HCT116 (cell line): ENCODE measurements around the gene SSB. TPM values are rescaled to one million over a fixed set of nuclear protein-coding genes. Genes with fewer than 3 reads are reported as not detected.

Source experiments
- ATAC-seq: fragments of 200-7000 bp; cut with Tn5 transposase; 2 replicates; pipeline ENCODE4 v1.9.1; 2020; ENCODE audit warnings: mild to moderate bottlenecking, moderate library complexity
- BruUV-seq: library from RNA; stranded (reverse); fragments of 400-500 nt; replicated peaks from 2 replicates; lab custom pipeline; 2021; lab: Mats Ljungman, UMichigan
- CTCF ChIA-PET: fragments of 300-600 bp; sonication (Branson Sonifier 250); formaldehyde crosslinking; loops from one replicate; lab custom pipeline; 2021; ENCODE audit warnings: antibody characterized with exemption; lab: Charles Lee
- POLR2A ChIA-PET: fragments of 300-600, 350-600 bp; sonication (Branson Sonifier 250); formaldehyde crosslinking; loops from one replicate; lab custom pipeline; 2021; ENCODE audit warnings: antibody characterized with exemption; lab: Charles Lee
- RAD21 ChIA-PET, 2 experiments: fragments of 300-600 bp; sonication (Branson Sonifier 250); formaldehyde crosslinking; loops; one replicate each; lab custom pipeline; 2023; ENCODE audit warnings: low total read pairs in 2 of 2; ENCODE audit not compliant: uncharacterized antibody in 2 of 2, unreplicated experiment in 2 of 2, low non-redundant PET in 1 of 2; lab: Charles Lee
- DNase-seq: peaks from one replicate; pipeline ENCODE4 v3.0.0-alpha.2; 2010; ENCODE audit warnings: low read depth, low spot score
- H2AFZ ChIP-seq: fragments of 200-600 bp; shearing (Covaris generic), sonication (generic); 2 replicates; pipeline ENCODE4 v1.6.1; 2017; ENCODE audit warnings: low read depth, mixed run types, mixed read lengths, antibody characterized with exemption, low read length; ENCODE audit not compliant: poor library complexity, severe bottlenecking
- H3K27ac ChIP-seq: 2 replicates; pipeline ENCODE4 v1.5.1; 2012; ENCODE audit warnings: low read depth, low read length
- H3K27me3 ChIP-seq: fragments of 200-600 bp; sonication (generic); 2 replicates; pipeline ENCODE4 v1.6.1; 2016; ENCODE audit warnings: mixed run types, low read length, mixed read lengths; ENCODE audit not compliant: insufficient read depth
- H3K36me3 ChIP-seq, 2 experiments: fragments of 200-500 bp in 1 of 2; fragments of 200-600 bp in 1 of 2; sonication (Bioruptor generic) in 1 of 2; sonication (generic) in 1 of 2; 2 replicates each; pipeline versions ENCODE4 v1.5.1 to v1.6.1; 2014 to 2016; ENCODE audit warnings: low read length in 2 of 2, inconsistent platforms in 1 of 2, mixed read lengths in 1 of 2, mixed run types in 1 of 2; ENCODE audit not compliant: insufficient read depth in 2 of 2, control insufficient read depth in 1 of 2
- H3K4me1 ChIP-seq, 2 experiments: fragments of 200-600 bp in 1 of 2; sonication (generic) in 1 of 2; 2 replicates each; pipeline versions ENCODE4 v1.5.1 to v1.6.1; 2012 to 2017; ENCODE audit warnings: low read length in 2 of 2, inconsistent platforms in 1 of 2, mild to moderate bottlenecking in 1 of 2, mixed read lengths in 1 of 2, mixed run types in 1 of 2, moderate library complexity in 1 of 2; ENCODE audit not compliant: insufficient read depth in 2 of 2, control insufficient read depth in 1 of 2
- H3K4me2 ChIP-seq: fragments of 200-600 bp; sonication (generic); 2 replicates; pipeline ENCODE4 v1.6.1; 2017; ENCODE audit warnings: mixed run types, low read length, mixed read lengths
- H3K4me3 ChIP-seq, 2 experiments: fragments of 200-600 bp in 1 of 2; sonication (generic) in 1 of 2; replicated peaks in 1 of 2; 2 replicates each; pipeline ENCODE4 v1.5.1; 2011 to 2016; ENCODE audit warnings: low read length in 2 of 2, control low read depth in 1 of 2, low read depth in 1 of 2, mild to moderate bottlenecking in 1 of 2, mixed read lengths in 1 of 2, mixed run types in 1 of 2
- H3K79me2 ChIP-seq: fragments of 200-600 bp; sonication (generic); 2 replicates; pipeline ENCODE4 v1.6.1; 2017; ENCODE audit warnings: mild to moderate bottlenecking, mixed run types, low read length, moderate library complexity, mixed read lengths; ENCODE audit not compliant: insufficient read depth
- H3K9ac ChIP-seq: fragments of 200-600 bp; sonication (generic); 2 replicates; pipeline ENCODE4 v1.6.1; 2016; ENCODE audit warnings: low read length, mixed read lengths
- H3K9me2 ChIP-seq: fragments of 200-600 bp; sonication (generic), shearing (Covaris generic); 2 replicates; pipeline ENCODE4 v1.6.1; 2017; ENCODE audit warnings: mixed run types, mild to moderate bottlenecking, moderate library complexity; ENCODE audit not compliant: insufficient read depth
- H3K9me3 ChIP-seq, 2 experiments: fragments of 200-500 bp in 1 of 2; fragments of 200-600 bp in 1 of 2; sonication (Bioruptor generic) in 1 of 2; sonication (generic) in 1 of 2; 2 replicates each; pipeline ENCODE4 v1.6.1; 2014 to 2017; ENCODE audit warnings: low read length in 2 of 2, mixed read lengths in 2 of 2, inconsistent platforms in 1 of 2, low read depth in 1 of 2, mild to moderate bottlenecking in 1 of 2, mixed run types in 1 of 2, moderate library complexity in 1 of 2; ENCODE audit not compliant: control insufficient read depth in 1 of 2, insufficient read depth in 1 of 2
- H4K20me1 ChIP-seq: fragments of 200-600 bp; sonication (generic), shearing (Covaris generic); 2 replicates; pipeline ENCODE4 v1.6.1; 2017; ENCODE audit warnings: mixed run types, mild to moderate bottlenecking, moderate library complexity; ENCODE audit not compliant: insufficient read depth
- CEBPB ChIP-seq: IDR thresholded peaks from 2 replicates; pipeline ENCODE4 v1.6.1; 2012; ENCODE audit warnings: low read depth
- EZH2 ChIP-seq: fragments of 200-600 bp; sonication (generic); IDR thresholded peaks from 2 replicates; pipeline ENCODE4 v1.6.1; 2017; ENCODE audit warnings: antibody characterized with exemption, mixed run types
- JUND ChIP-seq: IDR thresholded peaks from 2 replicates; pipeline ENCODE4 v1.6.1; 2012
- MAX ChIP-seq: IDR thresholded peaks from 2 replicates; pipeline ENCODE4 v1.6.1; 2012
- POLR2AphosphoS5 ChIP-seq: IDR thresholded peaks from 2 replicates; pipeline ENCODE4 v1.6.1; 2011; ENCODE audit warnings: mild to moderate bottlenecking, low read depth, low read length, moderate library complexity
- SP1 ChIP-seq: IDR thresholded peaks from 2 replicates; pipeline ENCODE4 v1.6.1; 2012; ENCODE audit warnings: low read depth
- SRF ChIP-seq: IDR thresholded peaks from 2 replicates; pipeline ENCODE4 v1.6.1; 2012; ENCODE audit warnings: low read depth
- TCF7L2 ChIP-seq: IDR thresholded peaks from 2 replicates; pipeline ENCODE4 v1.7.0; 2011; ENCODE audit warnings: borderline replicate concordance, inconsistent platforms; ENCODE audit not compliant: insufficient read depth, insufficient read length; ENCODE audit errors: extremely low read depth
- YY1 ChIP-seq: IDR thresholded peaks from 2 replicates; pipeline ENCODE4 v1.6.1; 2011; ENCODE audit warnings: low read length, low read depth, moderate library complexity, mild to moderate bottlenecking; ENCODE audit not compliant: insufficient replicate concordance; ENCODE audit errors: extremely low read depth
- ZFX ChIP-seq: fragments of 450-650 bp; IDR thresholded peaks from 2 replicates; pipeline ENCODE4 v1.6.1; 2017
- intact Hi-C: fragments of 100-400 bp; cut with micrococcal nuclease; formaldehyde crosslinking; loops from 2 replicates; pipeline ENCODE4 v1.10.0; 2022
- total RNA-seq: library from RNA; stranded (reverse); gene quantifications from one replicate; pipeline ENCODE4 v1.2.1, GENCODE V29; 2021; ENCODE audit not compliant: unreplicated experiment

SSB gene
- total RNA-seq, 1 experiment from 2014 or later: 117 TPM

- TF ChIP-seq CEBPB: no peak
- TF ChIP-seq SP1: no peak; the same call in 1 of the 2 replicates
- peak; percentile 12; the same call in 1 of the 2 replicates for TF ChIP-seq MAX
- no peak for TF ChIP-seq SRF
- no peak for TF ChIP-seq EZH2
- no peak for TF ChIP-seq JUND
- peak; percentile 98 for TF ChIP-seq POLR2AphosphoS5
- peak; percentile 86 for TF ChIP-seq ZFX
Observed at GRCh38 chr2:169798718-169799592, at the start of gene SSB (continued).

- RAD21 ChIA-PET: no interaction called here
- no peaks in the 10 kb centered on the region for H3K27me3 ChIP-seq
- H3K4me1 ChIP-seq: no peaks in the 10 kb centered on the region
- CTCF ChIA-PET: interaction anchor here (0.7 kb wide), 1 partner anchor 175 kb away, joined by 3 read pairs; no protein-coding TSS in a partner anchor
- 0 out of 2 replicates have a peak, but pooled peaks cover 4% of the 10 kb centered on the region for H3K79me2 ChIP-seq
- no peak for ATAC-seq
- intact Hi-C loops: no loop called here
- no TSS peak for BruUV-seq
- no peak overlapping the region for H2AFZ ChIP-seq
- peaks cover 8 to 25% of the 10 kb centered on the region in 2 experiments; a peak in 3 of 4 replicates for H3K36me3 ChIP-seq
- H3K4me3 ChIP-seq: no peak overlapping the region
- H3K4me2 ChIP-seq: no peak overlapping the region
- POLR2A ChIA-PET: no interaction called here
- no peak overlapping the region for H3K27ac ChIP-seq
- TF ChIP-seq YY1 (no peak), TCF7L2 (no peak), POLR2AphosphoS5 (no peak), MAX (no peak), ZFX (no peak)
- H4K20me1 ChIP-seq: no peaks in the 10 kb centered on the region
- no peak overlapping the region for H3K9ac ChIP-seq
- no peaks in the 10 kb centered on the region for H3K9me3 ChIP-seq
- DNase-seq: no peak
- H3K9me2 ChIP-seq: no peaks in the 10 kb centered on the region
Observed at GRCh38 chr2:169752752-169753151, 45.9 kb upstream of the SSB start.
